Measurements from ENCODE around the gene CYP2C19.

DNA sequence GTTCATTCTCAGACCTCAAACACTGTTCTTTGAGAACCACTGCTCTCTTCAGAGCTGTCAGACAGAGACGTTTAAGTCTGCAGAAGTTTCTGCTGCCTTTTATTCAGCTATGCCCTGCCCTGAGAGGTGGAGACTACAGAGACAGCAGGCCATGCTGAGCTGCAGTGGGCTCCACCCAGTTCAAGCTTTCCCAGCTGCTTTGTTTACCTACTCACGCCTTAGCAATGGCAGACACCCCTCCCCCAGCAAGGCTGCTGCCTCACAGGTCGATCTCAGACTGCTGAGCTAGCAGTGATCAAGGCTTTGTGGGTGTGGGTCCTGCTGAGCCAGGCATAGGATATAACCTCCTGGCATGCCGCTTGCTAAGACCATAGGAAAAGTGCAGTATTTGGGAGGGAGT lies 95.5 kb downstream of the CYP2C19 start:
- TF ChIP-seq POLR2AphosphoS5 (IDR thresholded peaks at IDR 0.05; ENCODE audit: low read depth, low read length) (no peak), REST (IDR thresholded peaks at IDR 0.05; ENCODE audit: insufficient read depth in 1 of 2, low read depth in 2 of 2, low read length in 2 of 2) (no peak), TAF1 (IDR thresholded peaks at IDR 0.05; ENCODE audit: borderline replicate concordance, insufficient read depth, low read length) (no peak)

All from PFSK-1 (cell line).